Smooth muscle cell (in vitro differentiated cells): Measurements from ENCODE around the gene CAMSAP1. TPM values are rescaled to one million over a fixed set of nuclear protein-coding genes. Genes with fewer than 3 reads are reported as not detected.
A peak's percentile ranks its signal among the peaks of the same experiment; 100 is the strongest.

Source experiments
- DNase-seq: peaks from one replicate; lab custom pipeline; 2025; ENCODE audit not compliant: unreplicated experiment; lab: John Stamatoyannopoulos, UW
- H2AFZ ChIP-seq: fragments of 200-600 bp; sonication (generic); 2 replicates; pipeline ENCODE4 v1.6.0; 2016; ENCODE audit warnings: antibody characterized with exemption, low read depth, mild to moderate bottlenecking
- H3F3A ChIP-seq: fragments of 200-600 bp; sonication (generic); 2 replicates; pipeline ENCODE4 v1.6.0; 2017; ENCODE audit warnings: antibody characterized with exemption, low read depth
- H3K27ac ChIP-seq: fragments of 200-600 bp; sonication (generic); 2 replicates; pipeline ENCODE4 v1.5.1; 2016; ENCODE audit warnings: low read depth, mild to moderate bottlenecking
- H3K27me3 ChIP-seq: fragments of 200-600 bp; sonication (generic); 2 replicates; pipeline ENCODE4 v1.6.1; 2016; ENCODE audit warnings: low read depth, mild to moderate bottlenecking
- H3K36me3 ChIP-seq: fragments of 200-600 bp; sonication (generic); 2 replicates; pipeline ENCODE4 v1.5.1; 2016; ENCODE audit warnings: low read depth
- H3K4me1 ChIP-seq: fragments of 200-600 bp; sonication (generic); 2 replicates; pipeline ENCODE4 v1.5.1; 2016; ENCODE audit warnings: low read depth
- H3K4me2 ChIP-seq: fragments of 200-600 bp; sonication (generic); 2 replicates; pipeline ENCODE4 v1.6.0; 2016; ENCODE audit warnings: mild to moderate bottlenecking
- H3K4me3 ChIP-seq: fragments of 200-600 bp; sonication (generic); 2 replicates; pipeline ENCODE4 v1.5.1; 2016; ENCODE audit warnings: mild to moderate bottlenecking
- H3K79me2 ChIP-seq: fragments of 200-600 bp; sonication (generic); 2 replicates; pipeline ENCODE4 v1.6.0; 2016; ENCODE audit warnings: low read depth, mild to moderate bottlenecking
- H3K9ac ChIP-seq: fragments of 200-600 bp; sonication (generic); 2 replicates; pipeline ENCODE4 v1.6.0; 2016; ENCODE audit warnings: low read depth
- H3K9me3 ChIP-seq: fragments of 200-600 bp; sonication (generic); replicated peaks from 2 replicates; pipeline ENCODE4 v1.5.1; 2016; ENCODE audit warnings: low read depth
- H4K20me1 ChIP-seq: fragments of 200-600 bp; sonication (generic); 2 replicates; pipeline ENCODE4 v1.6.0; 2016; ENCODE audit warnings: low read depth
- WGBS: methylation state at CpG from one replicate; pipeline ENCODE4 v1.1.7; 2016; ENCODE audit warnings: low lambda C conversion rate; 5-methylcytosine and 5-hydroxymethylcytosine counted together
- polyA plus RNA-seq: library from polyadenylated mRNA; unstranded; fragments of >200 nt; fragmentation: Nextera tagmentation; extraction: Ambion mirVana; gene quantifications from 2 replicates; pipeline ENCODE4 v1.2.1, GENCODE V29; 2016
- total RNA-seq: library from RNA; depleted of rRNA; stranded (reverse); fragments of >200 nt; gene quantifications from 2 replicates; pipeline ENCODE4 v1.2.3, GENCODE V29; 2014
- TF ChIP-seq, protein P1 (sequence below): fragments of 200-600 bp; sonication (generic); IDR thresholded peaks from 2 replicates; pipeline ENCODE4 v1.5.1; 2017; ENCODE audit warnings: borderline replicate concordance, mild to moderate bottlenecking, antibody characterized with exemption; ENCODE audit not compliant: insufficient read depth, poor library complexity, severe bottlenecking

The CAMSAP1 gene
- total and polyA plus RNA-seq, 2 experiments from 2014 or later = 5.4 to 17.8 TPM

DNA sequence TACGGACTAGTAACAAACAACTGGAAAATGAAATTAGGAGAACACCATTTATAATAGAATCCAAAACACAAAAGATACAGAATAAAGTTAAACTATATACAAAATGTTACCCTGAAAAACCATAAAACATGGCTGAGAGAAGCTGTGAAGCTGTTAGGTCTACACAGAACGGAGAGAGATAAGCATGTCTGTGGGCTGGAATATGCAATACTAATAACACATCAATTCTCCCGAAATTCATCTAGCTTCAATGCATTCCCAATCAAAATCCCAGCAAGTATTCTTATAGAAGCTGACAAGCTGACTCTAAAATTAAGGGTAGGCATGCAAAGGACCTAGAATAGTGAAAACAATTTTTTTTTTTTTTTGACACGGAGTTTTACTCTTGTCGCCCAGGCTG lies 32.5 kb downstream of the CAMSAP1 start:
- Histone ChIP-seq H3K4me1 (no peaks in the 10 kb centered on the region), H3K36me3 (no peaks in the 10 kb centered on the region), H3K9ac (no peak overlapping the region), H3K9me3 (no peaks in the 10 kb centered on the region), H3K27me3 (no peaks in the 10 kb centered on the region), H3K4me2 (no peak overlapping the region), H3K4me3 (no peak overlapping the region), H3K27ac (no peak overlapping the region), H3K79me2 (peaks cover 98% of the 10 kb centered on the region), H3F3A (no peaks in the 10 kb centered on the region), H2AFZ (no peak overlapping the region), H4K20me1 (peaks cover 100% of the 10 kb centered on the region)
- TF ChIP-seq, protein P1, sequence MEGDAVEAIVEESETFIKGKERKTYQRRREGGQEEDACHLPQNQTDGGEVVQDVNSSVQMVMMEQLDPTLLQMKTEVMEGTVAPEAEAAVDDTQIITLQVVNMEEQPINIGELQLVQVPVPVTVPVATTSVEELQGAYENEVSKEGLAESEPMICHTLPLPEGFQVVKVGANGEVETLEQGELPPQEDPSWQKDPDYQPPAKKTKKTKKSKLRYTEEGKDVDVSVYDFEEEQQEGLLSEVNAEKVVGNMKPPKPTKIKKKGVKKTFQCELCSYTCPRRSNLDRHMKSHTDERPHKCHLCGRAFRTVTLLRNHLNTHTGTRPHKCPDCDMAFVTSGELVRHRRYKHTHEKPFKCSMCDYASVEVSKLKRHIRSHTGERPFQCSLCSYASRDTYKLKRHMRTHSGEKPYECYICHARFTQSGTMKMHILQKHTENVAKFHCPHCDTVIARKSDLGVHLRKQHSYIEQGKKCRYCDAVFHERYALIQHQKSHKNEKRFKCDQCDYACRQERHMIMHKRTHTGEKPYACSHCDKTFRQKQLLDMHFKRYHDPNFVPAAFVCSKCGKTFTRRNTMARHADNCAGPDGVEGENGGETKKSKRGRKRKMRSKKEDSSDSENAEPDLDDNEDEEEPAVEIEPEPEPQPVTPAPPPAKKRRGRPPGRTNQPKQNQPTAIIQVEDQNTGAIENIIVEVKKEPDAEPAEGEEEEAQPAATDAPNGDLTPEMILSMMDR = no peak
- WGBS = 86% methylated on average over 5 of the region's 5 CpGs
- no peak for DNase-seq

DNA sequence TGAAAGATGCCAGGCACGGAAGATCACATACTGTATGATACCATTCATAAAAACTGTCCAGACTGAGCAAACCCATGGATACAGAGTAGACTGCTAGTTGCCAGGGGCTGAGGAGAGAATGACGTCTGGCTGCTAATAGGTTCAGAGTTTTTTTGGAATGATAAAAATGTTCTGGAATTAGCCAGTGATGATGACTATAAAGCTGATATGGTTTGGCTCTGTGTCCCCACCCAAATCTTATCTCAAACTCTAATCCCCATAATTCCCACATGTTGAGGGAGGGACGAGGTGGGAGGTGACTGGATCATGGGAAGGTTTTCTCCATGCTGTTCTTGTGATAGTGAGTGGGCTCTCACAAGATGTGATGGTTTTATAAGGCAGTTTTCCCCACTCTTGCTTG lies 37.4 kb downstream of the CAMSAP1 start:
- no peak for DNase-seq
- no peak overlapping the region for H3K27ac ChIP-seq
- no peak overlapping the region for H2AFZ ChIP-seq
- H3K4me1 ChIP-seq = peaks cover 6% of the 10 kb centered on the region
- H3F3A ChIP-seq = peaks cover 6% of the 10 kb centered on the region
- H3K36me3 ChIP-seq = no peaks in the 10 kb centered on the region
- no peak overlapping the region for H3K4me3 ChIP-seq
- peaks cover 100% of the 10 kb centered on the region for H4K20me1 ChIP-seq
- 55% methylated on average over 3 of the region's 3 CpGs for WGBS
- no peak overlapping the region for H3K4me2 ChIP-seq
- H3K9ac ChIP-seq = no peak overlapping the region
- peaks cover 86% of the 10 kb centered on the region for H3K79me2 ChIP-seq
- H3K9me3 ChIP-seq = no peaks in the 10 kb centered on the region
- H3K27me3 ChIP-seq = no peaks in the 10 kb centered on the region
- TF ChIP-seq, protein P1 = no peak

DNA sequence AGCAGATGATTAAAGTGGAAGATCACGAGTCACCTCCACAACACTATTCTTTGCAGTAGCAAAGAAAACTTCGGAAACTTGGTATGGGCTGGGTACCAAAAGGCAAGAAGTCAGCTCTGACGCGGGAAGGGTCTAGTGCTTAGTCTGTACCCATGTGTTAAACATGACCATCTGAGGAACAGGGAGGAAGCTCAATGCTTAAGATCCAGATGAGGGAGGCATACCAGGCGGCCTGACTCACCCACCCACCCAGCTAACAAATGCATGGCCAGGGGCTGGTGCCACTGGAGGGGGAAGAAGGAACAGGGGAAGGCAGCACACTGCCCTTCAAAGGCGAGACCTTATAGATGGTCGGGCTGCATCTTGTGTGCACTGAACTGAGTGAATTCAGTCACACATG lies 41.8 kb downstream of the CAMSAP1 start:
- no peaks in the 10 kb centered on the region for H3K36me3 ChIP-seq
- peak overlapping the region; percentile 29 for H3K27ac ChIP-seq
- no peak overlapping the region for H2AFZ ChIP-seq
- H3K4me1 ChIP-seq = peaks cover 9% of the 10 kb centered on the region
- no peak overlapping the region for H3K4me3 ChIP-seq
- no peak overlapping the region for H3K9ac ChIP-seq
- peaks cover 99% of the 10 kb centered on the region for H4K20me1 ChIP-seq
- TF ChIP-seq, protein P1 = no peak
- DNase-seq = no peak
- no peaks in the 10 kb centered on the region for H3K27me3 ChIP-seq
- 64% methylated on average over 7 of the region's 7 CpGs for WGBS
- H3F3A ChIP-seq = peaks cover 8% of the 10 kb centered on the region
- H3K79me2 ChIP-seq = peaks cover 69% of the 10 kb centered on the region
- peak overlapping the region; percentile 44 for H3K4me2 ChIP-seq
- no peaks in the 10 kb centered on the region for H3K9me3 ChIP-seq

DNA sequence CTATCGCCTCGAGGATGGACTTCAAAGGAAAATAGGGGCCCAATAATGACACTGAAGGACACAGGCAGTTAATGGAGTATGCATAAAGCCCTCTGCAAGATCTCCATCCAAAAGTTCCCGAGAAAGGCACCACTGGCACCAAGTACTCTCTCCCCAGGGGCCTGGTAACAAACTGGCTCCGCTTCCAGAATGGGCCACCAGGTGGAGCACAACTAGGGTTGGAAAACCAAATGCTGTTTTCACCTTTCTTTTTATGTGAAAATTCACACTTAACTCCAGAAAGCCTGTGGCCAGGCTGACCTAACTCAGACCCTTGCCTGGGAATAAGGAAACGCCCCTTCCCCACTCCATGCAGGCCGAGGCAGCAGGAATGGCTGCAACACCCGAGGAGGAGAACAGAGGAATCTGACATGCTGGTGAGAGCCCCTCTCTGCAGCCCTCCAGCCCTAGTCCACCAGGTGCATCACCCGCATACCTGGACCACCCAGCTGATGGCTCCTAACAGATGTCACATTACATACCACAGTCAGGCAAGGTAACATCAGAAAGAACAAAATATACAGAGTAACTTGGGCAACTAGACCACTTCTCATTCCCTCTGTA lies 42.8 kb downstream of the CAMSAP1 start:
- H3K27me3 ChIP-seq = no peaks in the 10 kb centered on the region
- peaks cover 99% of the 10 kb centered on the region for H4K20me1 ChIP-seq
- WGBS = 50% methylated on average over 8 of the region's 8 CpGs

More for the DNA sequence above, 42.8 kb downstream of the CAMSAP1 start:
- H3K9ac ChIP-seq = no peak overlapping the region
- H3K79me2 ChIP-seq = peaks cover 59% of the 10 kb centered on the region
- H3K4me2 ChIP-seq = no peak overlapping the region
- peaks cover 9% of the 10 kb centered on the region for H3K4me1 ChIP-seq
- no peaks in the 10 kb centered on the region for H3K9me3 ChIP-seq
- TF ChIP-seq, protein P1 = peak; percentile 91
- H2AFZ ChIP-seq = no peak overlapping the region
- no peaks in the 10 kb centered on the region for H3K36me3 ChIP-seq
- no peak overlapping the region for H3K4me3 ChIP-seq
- peak; percentile 22 for DNase-seq
- peaks cover 8% of the 10 kb centered on the region for H3F3A ChIP-seq
- H3K27ac ChIP-seq = no peak overlapping the region
